SK-N-SH (cell line): ENCODE measurements around the gene GALR2. TPM values are rescaled to one million over a fixed set of nuclear protein-coding genes. Genes with fewer than 3 reads are reported as not detected.

Experiments used
- CTCF ChIA-PET: fragments of 300-600, 350-600 bp; formaldehyde crosslinking; extraction: SDS; loops from one replicate; lab custom pipeline; 2021; lab: Yijun Ruan, JAX
- POLR2A ChIA-PET: fragments of 350-600 bp; sonication (Branson Sonifier 250); formaldehyde crosslinking; extraction: SDS; loops from one replicate; lab custom pipeline; 2020; ENCODE audit warnings: antibody characterized with exemption, inconsistent platforms; lab: Yijun Ruan, JAX
- DNase-seq: peaks from one replicate; pipeline ENCODE4 v3.0.0; 2012
- H2AFZ ChIP-seq: fragments of 200-600 bp; sonication (generic); 2 replicates; pipeline ENCODE4 v1.8.1; 2016; ENCODE audit warnings: antibody characterized with exemption, mild to moderate bottlenecking, low read depth
- H3F3A ChIP-seq: fragments of 200-600 bp; sonication (generic); replicated peaks from 2 replicates; pipeline ENCODE3; 2016; ENCODE audit warnings: antibody characterized with exemption, mild to moderate bottlenecking; ENCODE audit not compliant: insufficient read depth
- H3K27ac ChIP-seq, 2 experiments: fragments of 200-500 bp in 1 of 2; fragments of 200-600 bp in 1 of 2; sonication (Bioruptor generic) in 1 of 2; sonication (generic), shearing (Covaris generic) in 1 of 2; 2 replicates each; pipeline versions ENCODE4 v1.5.1 to v1.6.1; 2014 to 2016; ENCODE audit warnings: low read depth in 2 of 2, inconsistent platforms in 1 of 2, low read length in 1 of 2, mild to moderate bottlenecking in 1 of 2, mixed read lengths in 1 of 2
- H3K27me3 ChIP-seq: fragments of 200-600 bp; sonication (generic), shearing (Covaris generic); 2 replicates; pipeline ENCODE4 v1.6.1; 2016; ENCODE audit warnings: mixed run types; ENCODE audit not compliant: insufficient read depth
- H3K36me3 ChIP-seq, 2 experiments: fragments of 200-500 bp in 1 of 2; fragments of 200-600 bp in 1 of 2; sonication (Bioruptor generic) in 1 of 2; sonication (generic) in 1 of 2; replicated peaks in 1 of 2; 2 replicates each; pipeline versions ENCODE3 to v1.5.1; 2014 to 2016; ENCODE audit warnings: low read length in 1 of 2, mild to moderate bottlenecking in 1 of 2; ENCODE audit not compliant: insufficient read depth in 2 of 2, control insufficient read depth in 1 of 2
- H3K4me1 ChIP-seq, 2 experiments: fragments of 200-500 bp in 1 of 2; fragments of 200-600 bp in 1 of 2; sonication (Bioruptor generic) in 1 of 2; sonication (generic), shearing (Covaris generic) in 1 of 2; 2 replicates each; pipeline versions ENCODE4 v1.5.1 to v1.6.1; 2014 to 2016; ENCODE audit warnings: low read depth in 1 of 2, low read length in 1 of 2, mixed run types in 1 of 2; ENCODE audit not compliant: insufficient read depth in 2 of 2, control insufficient read depth in 1 of 2
- H3K4me2 ChIP-seq: fragments of 200-600 bp; sonication (generic), shearing (Covaris generic); 2 replicates; pipeline ENCODE4 v1.6.1; 2017; ENCODE audit warnings: mixed run types
- H3K4me3 ChIP-seq, 2 experiments: fragments of 200-500 bp in 1 of 2; fragments of 200-600 bp in 1 of 2; sonication (Bioruptor generic) in 1 of 2; sonication (generic), shearing (Covaris generic) in 1 of 2; 2 replicates each; pipeline versions ENCODE4 v1.5.1 to v1.8.1; 2014 to 2016; ENCODE audit warnings: low read depth in 2 of 2, inconsistent platforms in 1 of 2, low read length in 1 of 2, mild to moderate bottlenecking in 1 of 2, mixed read lengths in 1 of 2, moderate library complexity in 1 of 2
- H3K79me2 ChIP-seq: fragments of 200-600 bp; sonication (generic); 2 replicates; pipeline ENCODE4 v1.8.1; 2017; ENCODE audit warnings: mild to moderate bottlenecking; ENCODE audit not compliant: insufficient read depth
- H3K9ac ChIP-seq: fragments of 200-600 bp; sonication (generic); 2 replicates; pipeline ENCODE4 v1.6.1; 2017; ENCODE audit warnings: mixed run types
- H3K9me2 ChIP-seq: fragments of 200-600 bp; sonication (generic); 2 replicates; pipeline ENCODE4 v1.6.1; 2017; ENCODE audit warnings: mixed run types
- H3K9me3 ChIP-seq: fragments of 200-600 bp; sonication (generic); 2 replicates; pipeline ENCODE4 v1.6.1; 2017; ENCODE audit warnings: mixed run types, mild to moderate bottlenecking, moderate library complexity
- H4K20me1 ChIP-seq: fragments of 200-600 bp; sonication (generic); 2 replicates; pipeline ENCODE4 v1.6.1; 2017; ENCODE audit warnings: mild to moderate bottlenecking, mixed run types; ENCODE audit not compliant: insufficient read depth
- CHD2 ChIP-seq: fragments of 150-350 bp; IDR thresholded peaks from 2 replicates; pipeline ENCODE4 v1.6.1; 2018; ENCODE audit warnings: low read length; ENCODE audit not compliant: partially characterized antibody
- CTCF ChIP-seq: fragments of 200-600 bp; sonication (generic); IDR thresholded peaks from 2 replicates; pipeline ENCODE4 v1.6.1; 2017; ENCODE audit warnings: antibody characterized with exemption, mild to moderate bottlenecking, moderate library complexity
- ELF1 ChIP-seq: IDR thresholded peaks from 2 replicates; pipeline ENCODE4 v1.4.0; 2012
- EP300 ChIP-seq, 2 experiments: IDR thresholded peaks; 2 replicates each; pipeline versions ENCODE4 v1.4.0 to v1.6.1; 2012; ENCODE audit warnings: borderline replicate concordance in 1 of 2, low read depth in 1 of 2, low read length in 1 of 2
- FOSL2 ChIP-seq: IDR thresholded peaks from 2 replicates; pipeline ENCODE4 v1.4.0; 2012; ENCODE audit warnings: low read depth, mild to moderate bottlenecking, moderate library complexity, borderline replicate concordance
- FOXM1 ChIP-seq: IDR thresholded peaks from 2 replicates; pipeline ENCODE4 v1.4.0; 2012; ENCODE audit warnings: low read depth, mild to moderate bottlenecking
- GABPA ChIP-seq: IDR thresholded peaks from 2 replicates; pipeline ENCODE4 v1.4.0; 2012; ENCODE audit warnings: low read depth, mild to moderate bottlenecking
- IRF3 ChIP-seq: fragments of 150-350 bp; IDR thresholded peaks from 2 replicates; pipeline ENCODE4 v1.6.1; 2016; ENCODE audit warnings: mild to moderate bottlenecking, low read depth, low read length
- JUND ChIP-seq: IDR thresholded peaks from 2 replicates; pipeline ENCODE4 v1.4.0; 2012
- MEF2A ChIP-seq: IDR thresholded peaks from 2 replicates; pipeline ENCODE4 v1.4.0; 2012; ENCODE audit warnings: low read depth, borderline replicate concordance
- NFIC ChIP-seq: IDR thresholded peaks from 2 replicates; pipeline ENCODE4 v1.4.0; 2012; ENCODE audit warnings: borderline replicate concordance
- NRF1 ChIP-seq: IDR thresholded peaks from 2 replicates; pipeline ENCODE4 v1.6.1; 2012; ENCODE audit warnings: low read depth, mild to moderate bottlenecking, low read length
- POLR2AphosphoS5 ChIP-seq: IDR thresholded peaks from 2 replicates; pipeline ENCODE4 v1.6.1; 2012; ENCODE audit warnings: low read depth, low read length
- REST ChIP-seq: IDR thresholded peaks from 2 replicates; pipeline ENCODE4 v1.6.1; 2012; ENCODE audit warnings: mild to moderate bottlenecking, low read depth, low read length, moderate library complexity
- RFX5 ChIP-seq: IDR thresholded peaks from 2 replicates; pipeline ENCODE4 v1.6.1; 2012; ENCODE audit warnings: mild to moderate bottlenecking, improper control_type of control experiment, low read length
- RXRA ChIP-seq: IDR thresholded peaks from 2 replicates; pipeline ENCODE4 v1.4.0; 2012; ENCODE audit warnings: low read depth, mild to moderate bottlenecking, borderline replicate concordance
- SIN3A ChIP-seq: IDR thresholded peaks from 2 replicates; pipeline ENCODE4 v1.6.1; 2012; ENCODE audit warnings: low read depth, mild to moderate bottlenecking, low read length, moderate library complexity, borderline replicate concordance
- SMC3 ChIP-seq: IDR thresholded peaks from 2 replicates; pipeline ENCODE4 v1.6.1; 2012; ENCODE audit warnings: low read depth, low read length, improper control_type of control experiment
- TAF1 ChIP-seq: IDR thresholded peaks from 2 replicates; pipeline ENCODE4 v1.6.1; 2012; ENCODE audit warnings: low read depth, mild to moderate bottlenecking, low read length, moderate library complexity, borderline replicate concordance
- TCF12 ChIP-seq: IDR thresholded peaks from 2 replicates; pipeline ENCODE4 v1.4.0; 2012
- TEAD4 ChIP-seq: IDR thresholded peaks from 2 replicates; pipeline ENCODE4 v1.4.0; 2012; ENCODE audit warnings: mild to moderate bottlenecking, borderline replicate concordance; ENCODE audit not compliant: insufficient read depth
- YY1 ChIP-seq: IDR thresholded peaks from 2 replicates; pipeline ENCODE4 v1.4.0; 2012; ENCODE audit warnings: low read depth, mild to moderate bottlenecking
- WGBS: methylation state at CpG from one replicate; pipeline ENCODE4 v1.1.6; 2017; ENCODE audit warnings: low lambda C conversion rate; 5-methylcytosine and 5-hydroxymethylcytosine counted together
- polyA plus RNA-seq, 3 experiments: library from polyadenylated mRNA; depleted of rRNA; stranded (reverse); fragments of >200 nt; gene quantifications; 2 replicates each; pipeline ENCODE4 v1.2.3, GENCODE V29; 2012

GALR2 gene
- polyA plus RNA-seq, 1 of the 3 experiments (the other 2 are of a cell fraction): 0.05 TPM

GRCh38 chr17:76053246-76054111 is 21.1 kb upstream of the GALR2 start (continued):
- no peak for TF ChIP-seq EP300 (IDR thresholded peaks at IDR 0.05; ENCODE audit: borderline replicate concordance in 1 of 2, low read depth in 1 of 2, low read length in 1 of 2)
- TF ChIP-seq JUND: no peak
- TF ChIP-seq RXRA: no peak
- no peak for TF ChIP-seq NFIC
- no peak for TF ChIP-seq FOSL2
- no peak for TF ChIP-seq SMC3
- TF ChIP-seq RFX5: no peak

GRCh38 chr17:76054112-76054476 is 20.5 kb upstream of the GALR2 start:
- POLR2A ChIA-PET: no interaction called here
- no peaks in the 10 kb centered on the region for H4K20me1 ChIP-seq
- no peak for DNase-seq
- CTCF ChIA-PET: interaction anchor here (0.9 to 2.1 kb wide), 4 partner anchors 20 to 149 kb away, joined by 3 to 8 read pairs (median 3); no protein-coding TSS in a partner anchor
- no peak overlapping the region for H3K27ac ChIP-seq
- peaks cover 22% of the 10 kb centered on the region; the same call in 1 of the 2 replicates for H3K79me2 ChIP-seq
- no peak overlapping the region for H2AFZ ChIP-seq
- no peak overlapping the region for H3K4me3 ChIP-seq
- WGBS: 99% methylated on average over 4 of the region's 4 CpGs
- no peaks in the 10 kb centered on the region for H3K9me3 ChIP-seq
- H3F3A ChIP-seq: peaks cover 11% of the 10 kb centered on the region
- H3K27me3 ChIP-seq: no peaks in the 10 kb centered on the region
- no peak overlapping the region for H3K9ac ChIP-seq
- H3K4me1 ChIP-seq: no peaks in the 10 kb centered on the region
- TF ChIP-seq FOXM1: no peak
- TF ChIP-seq CHD2: no peak
- TF ChIP-seq YY1: no peak
- TF ChIP-seq NRF1: no peak
- TF ChIP-seq TEAD4: no peak
- TF ChIP-seq ELF1: no peak
- no peak for TF ChIP-seq IRF3
- TF ChIP-seq EP300 (IDR thresholded peaks at IDR 0.05; ENCODE audit: borderline replicate concordance in 1 of 2, low read depth in 1 of 2, low read length in 1 of 2): no peak
- TF ChIP-seq FOSL2: no peak
- TF ChIP-seq POLR2AphosphoS5: no peak
- no peak for TF ChIP-seq RXRA
- no peak for TF ChIP-seq GABPA
- no peak for TF ChIP-seq TCF12
- no peak for TF ChIP-seq REST
- TF ChIP-seq CTCF: no peak
- TF ChIP-seq TAF1: no peak
- no peak for TF ChIP-seq SIN3A
- TF ChIP-seq MEF2A: no peak
- no peak overlapping the region for H3K4me2 ChIP-seq
- H3K36me3 ChIP-seq: peaks cover 60 to 80% of the 10 kb centered on the region in 2 experiments
- no peaks in the 10 kb centered on the region for H3K9me2 ChIP-seq
